ENCODE results near the gene THSD7B.

The THSD7B gene

DNA sequence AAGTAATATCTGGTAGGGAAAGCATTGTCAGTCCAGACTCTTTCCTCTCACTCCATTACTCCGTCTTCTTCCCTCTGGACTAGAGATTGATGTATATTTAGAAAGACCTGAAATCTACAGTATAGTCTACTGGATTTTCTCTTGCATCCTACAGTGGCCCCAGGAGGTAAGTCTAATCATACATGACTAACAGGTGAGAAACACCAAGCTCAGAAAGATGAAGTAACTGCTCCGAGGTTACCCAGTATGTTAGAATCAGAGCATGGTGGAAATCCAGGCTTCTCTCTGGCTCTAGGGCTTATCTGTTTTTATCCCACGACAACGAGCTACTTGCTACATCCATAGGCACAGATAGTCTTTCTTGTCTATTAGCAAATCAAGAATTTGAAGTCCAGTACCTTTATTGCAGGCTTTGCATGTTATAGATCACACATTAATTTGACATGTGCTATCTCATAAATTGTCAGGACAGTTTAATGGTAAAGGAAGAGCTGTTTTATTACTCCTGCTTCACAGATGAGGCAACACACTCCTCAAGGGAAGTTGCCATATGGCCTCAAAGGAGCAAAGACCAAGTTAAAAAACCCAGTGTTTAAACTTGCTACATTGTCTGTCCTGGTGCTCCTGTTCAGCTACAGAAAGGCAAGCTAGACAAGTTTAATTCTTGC, 484.3 kb downstream of the THSD7B start:
- no peak overlapping the region for H3K4me2 ChIP-seq (ENCODE audit: low read length)
- H3K9me3 ChIP-seq (ENCODE audit: control insufficient read depth, low read length): no peaks in the 10 kb centered on the region
- no peak overlapping the region for H3K4me3 ChIP-seq (ENCODE audit: low read depth, low read length)
- no peaks in the 10 kb centered on the region for H3K36me3 ChIP-seq (ENCODE audit: control insufficient read depth, insufficient read depth, low read length)
- no peak overlapping the region for H3K27ac ChIP-seq
- no peaks in the 10 kb centered on the region for H3K27me3 ChIP-seq (ENCODE audit: control insufficient read depth, insufficient read depth, low read length)
- no peaks in the 10 kb centered on the region for H3K79me2 ChIP-seq
- no peaks in the 10 kb centered on the region for H3K4me1 ChIP-seq
- TF ChIP-seq, protein P1, sequence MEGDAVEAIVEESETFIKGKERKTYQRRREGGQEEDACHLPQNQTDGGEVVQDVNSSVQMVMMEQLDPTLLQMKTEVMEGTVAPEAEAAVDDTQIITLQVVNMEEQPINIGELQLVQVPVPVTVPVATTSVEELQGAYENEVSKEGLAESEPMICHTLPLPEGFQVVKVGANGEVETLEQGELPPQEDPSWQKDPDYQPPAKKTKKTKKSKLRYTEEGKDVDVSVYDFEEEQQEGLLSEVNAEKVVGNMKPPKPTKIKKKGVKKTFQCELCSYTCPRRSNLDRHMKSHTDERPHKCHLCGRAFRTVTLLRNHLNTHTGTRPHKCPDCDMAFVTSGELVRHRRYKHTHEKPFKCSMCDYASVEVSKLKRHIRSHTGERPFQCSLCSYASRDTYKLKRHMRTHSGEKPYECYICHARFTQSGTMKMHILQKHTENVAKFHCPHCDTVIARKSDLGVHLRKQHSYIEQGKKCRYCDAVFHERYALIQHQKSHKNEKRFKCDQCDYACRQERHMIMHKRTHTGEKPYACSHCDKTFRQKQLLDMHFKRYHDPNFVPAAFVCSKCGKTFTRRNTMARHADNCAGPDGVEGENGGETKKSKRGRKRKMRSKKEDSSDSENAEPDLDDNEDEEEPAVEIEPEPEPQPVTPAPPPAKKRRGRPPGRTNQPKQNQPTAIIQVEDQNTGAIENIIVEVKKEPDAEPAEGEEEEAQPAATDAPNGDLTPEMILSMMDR (IDR thresholded peaks at IDR 0.05): no peak
- no peak overlapping the region for H3K9ac ChIP-seq
- H2AFZ ChIP-seq: no peak overlapping the region

DNA sequence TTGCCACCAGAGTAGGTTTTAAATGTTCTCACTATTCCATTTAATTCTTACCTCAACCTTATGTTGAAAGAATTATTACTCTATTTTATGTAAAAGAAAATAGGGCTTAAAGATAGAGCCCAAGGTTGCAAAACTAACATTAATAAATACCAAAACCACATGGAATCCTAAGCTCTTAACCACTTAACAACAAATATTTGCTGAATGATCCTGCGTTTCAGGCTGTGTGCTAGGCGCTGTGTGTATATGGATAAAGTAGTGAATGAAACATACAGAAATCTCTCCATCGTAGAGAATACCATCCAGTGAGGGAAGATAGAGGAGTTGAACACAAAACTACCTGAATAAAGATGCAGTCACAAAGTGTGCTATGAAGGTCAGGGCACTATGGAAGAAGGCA, 485.1 kb downstream of the THSD7B start:
- no peaks in the 10 kb centered on the region for H3K4me1 ChIP-seq
- no peaks in the 10 kb centered on the region for H3K27me3 ChIP-seq (ENCODE audit: control insufficient read depth, insufficient read depth, low read length)
- no peak overlapping the region for H3K4me2 ChIP-seq (ENCODE audit: low read length)
- H3K27ac ChIP-seq: no peak overlapping the region
- TF ChIP-seq, protein P1 (IDR thresholded peaks at IDR 0.05): no peak
- no peak overlapping the region for H3K4me3 ChIP-seq (ENCODE audit: low read depth, low read length)
- no peak overlapping the region for H2AFZ ChIP-seq
- H3K9me3 ChIP-seq (ENCODE audit: control insufficient read depth, low read length): no peaks in the 10 kb centered on the region
- no peak overlapping the region for H3K9ac ChIP-seq
- no peaks in the 10 kb centered on the region for H3K36me3 ChIP-seq (ENCODE audit: control insufficient read depth, insufficient read depth, low read length)
- no peaks in the 10 kb centered on the region for H3K79me2 ChIP-seq

DNA sequence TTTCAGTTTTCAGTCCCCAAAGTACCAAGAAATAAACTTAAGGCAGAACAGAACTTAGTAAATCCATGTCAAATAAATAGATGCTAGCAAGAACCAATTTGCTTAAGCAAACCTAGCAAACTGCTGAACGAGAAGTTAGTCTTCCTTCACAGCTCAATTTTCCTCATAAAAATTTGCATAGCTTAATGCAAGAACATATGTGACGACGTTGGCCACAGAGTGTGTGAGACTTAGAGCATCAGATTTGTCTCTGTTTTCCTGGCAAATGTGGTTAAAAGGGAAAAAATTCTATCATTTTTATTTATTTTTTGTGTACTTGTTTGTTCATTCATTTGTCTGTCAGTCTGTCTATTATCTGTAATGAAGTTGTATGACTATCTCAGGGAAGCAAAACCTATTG, 485.7 kb downstream of the THSD7B start:
- H3K9ac ChIP-seq: no peak overlapping the region

DNA sequence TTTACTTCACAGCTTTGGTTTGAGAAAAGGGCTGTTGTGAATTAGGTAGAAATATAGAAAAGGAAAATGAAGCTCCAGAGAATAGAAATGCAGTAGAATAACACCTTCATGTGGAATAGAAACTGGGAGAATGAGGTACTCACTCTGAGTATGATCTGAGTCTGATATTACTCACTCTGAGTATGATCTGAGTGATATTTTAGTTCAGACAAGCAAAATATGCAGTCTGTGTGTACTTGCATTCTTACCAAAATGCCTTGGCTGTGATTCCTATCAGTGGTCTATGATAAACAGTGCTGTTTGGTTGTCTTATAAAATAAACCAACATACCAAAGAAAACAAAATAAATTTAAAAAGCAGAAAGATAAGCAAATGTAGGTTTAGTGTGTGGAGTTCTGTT, 487.6 kb downstream of the THSD7B start:
- Histone ChIP-seq H3K36me3 (ENCODE audit: control insufficient read depth, insufficient read depth, low read length) (no peaks in the 10 kb centered on the region), H3K4me2 (ENCODE audit: low read length) (no peak overlapping the region), H3K4me1 (no peaks in the 10 kb centered on the region), H3K79me2 (no peaks in the 10 kb centered on the region), H3K27ac (no peak overlapping the region), H3K9ac (no peak overlapping the region), H3K9me3 (ENCODE audit: control insufficient read depth, low read length) (no peaks in the 10 kb centered on the region), H2AFZ (no peak overlapping the region), H3K4me3 (ENCODE audit: low read depth, low read length) (no peak overlapping the region), H3K27me3 (ENCODE audit: control insufficient read depth, insufficient read depth, low read length) (no peaks in the 10 kb centered on the region)
- TF ChIP-seq, protein P1 (IDR thresholded peaks at IDR 0.05): no peak

More for the DNA sequence above, 485.7 kb downstream of the THSD7B start:
- no peaks in the 10 kb centered on the region for H3K79me2 ChIP-seq
- H3K4me3 ChIP-seq (ENCODE audit: low read depth, low read length): no peak overlapping the region
- no peak overlapping the region for H3K4me2 ChIP-seq (ENCODE audit: low read length)
- no peaks in the 10 kb centered on the region for H3K27me3 ChIP-seq (ENCODE audit: control insufficient read depth, insufficient read depth, low read length)
- no peaks in the 10 kb centered on the region for H3K36me3 ChIP-seq (ENCODE audit: control insufficient read depth, insufficient read depth, low read length)
- H3K4me1 ChIP-seq: no peaks in the 10 kb centered on the region
- no peaks in the 10 kb centered on the region for H3K9me3 ChIP-seq (ENCODE audit: control insufficient read depth, low read length)
- H2AFZ ChIP-seq: no peak overlapping the region
- no peak overlapping the region for H3K27ac ChIP-seq
- TF ChIP-seq, protein P1 (IDR thresholded peaks at IDR 0.05): no peak

DNA sequence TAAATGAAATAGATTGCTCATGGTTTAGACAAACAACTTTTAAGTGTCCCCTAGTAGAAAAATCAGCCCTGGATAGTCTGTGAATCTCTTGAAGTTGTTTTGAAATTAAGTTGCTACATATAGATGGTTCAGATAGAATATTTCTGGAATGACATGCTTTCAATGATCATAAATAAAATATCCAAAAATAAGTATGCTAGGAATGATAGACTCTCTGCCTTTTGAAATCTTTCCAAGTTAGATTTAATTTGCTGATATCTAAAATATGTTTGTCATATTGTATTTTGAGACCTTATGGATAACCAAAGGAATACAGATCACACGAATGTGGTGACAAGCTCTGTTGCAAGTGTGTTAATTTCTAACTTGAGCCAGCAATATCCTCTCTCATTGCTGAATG, 488.7 kb downstream of the THSD7B start:
- no peak overlapping the region for H3K4me2 ChIP-seq (ENCODE audit: low read length)
- H3K9ac ChIP-seq: no peak overlapping the region
- H3K27ac ChIP-seq: no peak overlapping the region
- no peaks in the 10 kb centered on the region for H3K4me1 ChIP-seq
- TF ChIP-seq, protein P1 (IDR thresholded peaks at IDR 0.05): no peak
- H3K9me3 ChIP-seq (ENCODE audit: control insufficient read depth, low read length): no peaks in the 10 kb centered on the region
- no peak overlapping the region for H3K4me3 ChIP-seq (ENCODE audit: low read depth, low read length)
- H3K36me3 ChIP-seq (ENCODE audit: control insufficient read depth, insufficient read depth, low read length): no peaks in the 10 kb centered on the region
- no peaks in the 10 kb centered on the region for H3K27me3 ChIP-seq (ENCODE audit: control insufficient read depth, insufficient read depth, low read length)
- no peak overlapping the region for H2AFZ ChIP-seq
- no peaks in the 10 kb centered on the region for H3K79me2 ChIP-seq
